Measurements from ENCODE around the gene GUCD1. TPM values are rescaled to one million over a fixed set of nuclear protein-coding genes. Genes with fewer than 3 reads are reported as not detected.

The GUCD1 gene
- polyA plus RNA-seq, 1 donor (not counting 4 experiments of a cell fraction or from before 2014, with no cell fraction given) = 43.0 TPM

DNA sequence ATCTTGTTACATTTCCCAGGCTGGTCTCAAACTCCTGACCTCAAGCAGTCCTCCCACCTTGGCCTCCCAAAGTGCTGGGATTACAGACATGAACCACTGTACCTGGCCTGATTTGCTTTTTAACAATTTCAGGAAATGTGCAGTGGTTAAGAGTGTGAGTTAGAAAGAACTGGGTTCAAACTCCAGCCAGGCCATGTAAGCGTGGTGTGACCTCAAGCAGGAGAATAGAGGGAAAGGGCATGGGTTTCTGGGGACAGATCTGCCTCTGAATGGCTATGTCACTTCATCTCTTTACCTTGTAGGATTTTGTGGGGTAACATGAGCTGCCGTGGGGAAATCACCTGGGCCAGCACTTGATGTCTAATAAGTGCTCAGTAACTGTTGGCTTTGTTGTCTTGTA lies 10.1 kb upstream of the GUCD1 start:
- Histone ChIP-seq H3K4me2 (ENCODE audit: control insufficient read depth, extremely low read depth, insufficient read depth, low read depth, low read length) (no peak overlapping the region), H3K27me3 (ENCODE audit: control insufficient read depth, extremely low read depth, insufficient read depth, low read length) (no peaks in the 10 kb centered on the region), H4K20me1 (ENCODE audit: control insufficient read depth, extremely low read depth, insufficient read depth, low read length) (peaks cover 18% of the 10 kb centered on the region), H3K27ac (ENCODE audit: control insufficient read depth, insufficient read depth, low read length) (no peak overlapping the region), H3K9me1 (ENCODE audit: control insufficient read depth, extremely low read depth, insufficient read depth, low read length) (no peaks in the 10 kb centered on the region), H3K79me2 (ENCODE audit: control insufficient read depth, insufficient read depth, low read length) (peaks cover 86% of the 10 kb centered on the region), H3K9ac (ENCODE audit: control insufficient read depth, extremely low read depth, insufficient read depth, low read length) (no peak overlapping the region), H3K9me3 (ENCODE audit: control insufficient read depth, low read depth, low read length) (no peaks in the 10 kb centered on the region), H3K4me3 (ENCODE audit: control insufficient read depth in 2 of 3, extremely low read depth in 1 of 3, insufficient read depth in 2 of 3, low read depth in 1 of 3, low read length in 3 of 3) (no peak overlapping the region), H2AFZ (ENCODE audit: control insufficient read depth, low read length) (no peak overlapping the region), H3K36me3 (ENCODE audit: control insufficient read depth in 2 of 2, extremely low read depth in 1 of 2, insufficient read depth in 2 of 2, low read length in 2 of 2) (peaks cover 25 to 27% of the 10 kb centered on the region in 2 experiments), H3K4me1 (ENCODE audit: control insufficient read depth, extremely low read depth, insufficient read depth, low read length) (no peaks in the 10 kb centered on the region)
- DNase-seq (ENCODE audit: low read depth, low spot score) (no peak), FAIRE-seq (no peak)
- TF ChIP-seq, protein P1, sequence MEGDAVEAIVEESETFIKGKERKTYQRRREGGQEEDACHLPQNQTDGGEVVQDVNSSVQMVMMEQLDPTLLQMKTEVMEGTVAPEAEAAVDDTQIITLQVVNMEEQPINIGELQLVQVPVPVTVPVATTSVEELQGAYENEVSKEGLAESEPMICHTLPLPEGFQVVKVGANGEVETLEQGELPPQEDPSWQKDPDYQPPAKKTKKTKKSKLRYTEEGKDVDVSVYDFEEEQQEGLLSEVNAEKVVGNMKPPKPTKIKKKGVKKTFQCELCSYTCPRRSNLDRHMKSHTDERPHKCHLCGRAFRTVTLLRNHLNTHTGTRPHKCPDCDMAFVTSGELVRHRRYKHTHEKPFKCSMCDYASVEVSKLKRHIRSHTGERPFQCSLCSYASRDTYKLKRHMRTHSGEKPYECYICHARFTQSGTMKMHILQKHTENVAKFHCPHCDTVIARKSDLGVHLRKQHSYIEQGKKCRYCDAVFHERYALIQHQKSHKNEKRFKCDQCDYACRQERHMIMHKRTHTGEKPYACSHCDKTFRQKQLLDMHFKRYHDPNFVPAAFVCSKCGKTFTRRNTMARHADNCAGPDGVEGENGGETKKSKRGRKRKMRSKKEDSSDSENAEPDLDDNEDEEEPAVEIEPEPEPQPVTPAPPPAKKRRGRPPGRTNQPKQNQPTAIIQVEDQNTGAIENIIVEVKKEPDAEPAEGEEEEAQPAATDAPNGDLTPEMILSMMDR (optimal IDR thresholded peaks at IDR 0.05 in 1 of 3, IDR thresholded peaks at IDR 0.05 in 1 of 3, conservative IDR thresholded peaks at IDR 0.05 in 1 of 3; ENCODE audit: extremely low read depth in 1 of 3, insufficient read depth in 2 of 3, low read length in 3 of 3) = no peak
- TF ChIP-seq EZH2 (IDR thresholded peaks at IDR 0.05; ENCODE audit: low read length) = no peak
- dilution Hi-C loops (cut with MboI; ENCODE audit: extremely low pct_ligation_motif_present, low sequenced_read_pairs) = no loop called here

DNA sequence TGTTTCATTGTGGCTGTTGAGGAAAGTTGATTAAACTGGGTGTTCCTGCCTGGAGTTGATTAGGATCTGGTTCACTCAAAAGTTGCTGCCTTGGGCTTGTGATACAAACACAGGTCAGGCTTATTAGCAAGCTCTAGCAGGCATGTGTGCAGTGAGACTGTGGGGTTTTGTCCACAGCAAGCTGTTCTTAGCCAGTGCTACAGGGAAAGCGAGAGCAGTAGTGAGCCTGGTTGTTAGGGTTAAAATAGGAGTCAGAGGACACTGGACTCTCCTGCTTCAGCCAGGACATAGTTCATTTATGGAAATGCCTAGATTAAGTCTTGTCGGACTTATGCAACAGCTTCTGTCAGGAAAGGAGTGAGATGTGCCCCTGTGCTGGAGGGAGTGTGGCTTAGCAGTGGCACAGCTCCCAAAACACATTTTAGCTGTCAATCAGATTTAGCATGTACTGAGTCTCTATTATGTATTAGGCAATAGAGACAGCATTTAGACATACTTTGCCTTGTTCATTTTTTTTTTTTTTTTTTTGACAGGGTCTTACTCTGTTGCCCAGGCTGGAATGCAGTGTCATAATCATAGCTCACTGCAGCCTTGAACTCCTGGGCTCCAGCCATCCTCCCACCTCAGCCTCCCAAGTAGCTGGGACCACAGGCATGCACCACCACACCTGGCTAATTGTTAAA lies 9.6 kb upstream of the GUCD1 start:
- Histone ChIP-seq H3K27me3 (ENCODE audit: control insufficient read depth, extremely low read depth, insufficient read depth, low read length) (no peaks in the 10 kb centered on the region), H3K27ac (ENCODE audit: control insufficient read depth, insufficient read depth, low read length) (no peak overlapping the region), H3K36me3 (ENCODE audit: control insufficient read depth in 2 of 2, extremely low read depth in 1 of 2, insufficient read depth in 2 of 2, low read length in 2 of 2) (peaks cover 28 to 31% of the 10 kb centered on the region in 2 experiments), H3K9me1 (ENCODE audit: control insufficient read depth, extremely low read depth, insufficient read depth, low read length) (no peaks in the 10 kb centered on the region), H4K20me1 (ENCODE audit: control insufficient read depth, extremely low read depth, insufficient read depth, low read length) (peaks cover 18% of the 10 kb centered on the region), H3K79me2 (ENCODE audit: control insufficient read depth, insufficient read depth, low read length) (peaks cover 85% of the 10 kb centered on the region), H3K4me3 (ENCODE audit: control insufficient read depth in 2 of 3, extremely low read depth in 1 of 3, insufficient read depth in 2 of 3, low read depth in 1 of 3, low read length in 3 of 3) (no peak overlapping the region), H3K9me3 (ENCODE audit: control insufficient read depth, low read depth, low read length) (no peaks in the 10 kb centered on the region), H3K4me2 (ENCODE audit: control insufficient read depth, extremely low read depth, insufficient read depth, low read depth, low read length) (no peak overlapping the region), H3K9ac (ENCODE audit: control insufficient read depth, extremely low read depth, insufficient read depth, low read length) (no peak overlapping the region), H3K4me1 (ENCODE audit: control insufficient read depth, extremely low read depth, insufficient read depth, low read length) (no peaks in the 10 kb centered on the region), H2AFZ (ENCODE audit: control insufficient read depth, low read length) (no peak overlapping the region)
- dilution Hi-C loops (cut with MboI; ENCODE audit: extremely low pct_ligation_motif_present, low sequenced_read_pairs) = no loop called here
- FAIRE-seq (no peak), DNase-seq (ENCODE audit: low read depth, low spot score) (no peak)
- no peak for TF ChIP-seq EZH2 (IDR thresholded peaks at IDR 0.05; ENCODE audit: low read length)
- TF ChIP-seq, protein P1 (optimal IDR thresholded peaks at IDR 0.05 in 1 of 3, IDR thresholded peaks at IDR 0.05 in 1 of 3, conservative IDR thresholded peaks at IDR 0.05 in 1 of 3; ENCODE audit: extremely low read depth in 1 of 3, insufficient read depth in 2 of 3, low read length in 3 of 3) = no peak
